ENCODE results near the gene CNP.

DNA sequence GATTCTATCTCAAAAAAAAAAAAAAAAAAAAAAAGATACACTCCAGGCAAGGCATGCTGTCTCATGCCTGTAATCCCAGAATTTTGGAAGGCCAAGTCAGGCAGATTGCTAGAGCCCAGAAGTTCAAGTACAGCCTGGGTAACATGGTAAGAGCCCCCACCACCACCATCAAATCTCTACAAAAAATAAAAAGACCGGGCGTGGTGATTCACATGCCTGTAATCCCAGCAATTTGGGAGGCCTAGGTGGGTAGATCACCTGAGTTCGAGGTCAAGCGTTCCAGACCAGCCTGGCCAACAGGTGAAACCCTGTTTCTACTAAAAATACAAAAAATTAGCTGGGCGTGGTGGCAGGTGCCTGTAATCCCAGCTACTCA lies 46.0 kb upstream of the CNP start:
- TF ChIP-seq, protein P1, sequence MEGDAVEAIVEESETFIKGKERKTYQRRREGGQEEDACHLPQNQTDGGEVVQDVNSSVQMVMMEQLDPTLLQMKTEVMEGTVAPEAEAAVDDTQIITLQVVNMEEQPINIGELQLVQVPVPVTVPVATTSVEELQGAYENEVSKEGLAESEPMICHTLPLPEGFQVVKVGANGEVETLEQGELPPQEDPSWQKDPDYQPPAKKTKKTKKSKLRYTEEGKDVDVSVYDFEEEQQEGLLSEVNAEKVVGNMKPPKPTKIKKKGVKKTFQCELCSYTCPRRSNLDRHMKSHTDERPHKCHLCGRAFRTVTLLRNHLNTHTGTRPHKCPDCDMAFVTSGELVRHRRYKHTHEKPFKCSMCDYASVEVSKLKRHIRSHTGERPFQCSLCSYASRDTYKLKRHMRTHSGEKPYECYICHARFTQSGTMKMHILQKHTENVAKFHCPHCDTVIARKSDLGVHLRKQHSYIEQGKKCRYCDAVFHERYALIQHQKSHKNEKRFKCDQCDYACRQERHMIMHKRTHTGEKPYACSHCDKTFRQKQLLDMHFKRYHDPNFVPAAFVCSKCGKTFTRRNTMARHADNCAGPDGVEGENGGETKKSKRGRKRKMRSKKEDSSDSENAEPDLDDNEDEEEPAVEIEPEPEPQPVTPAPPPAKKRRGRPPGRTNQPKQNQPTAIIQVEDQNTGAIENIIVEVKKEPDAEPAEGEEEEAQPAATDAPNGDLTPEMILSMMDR (IDR thresholded peaks at IDR 0.05) = no peak
- TF ChIP-seq POLR2A (IDR thresholded peaks at IDR 0.05) = no peak
